HEK293 (cell line): ENCODE measurements around the gene MYH11.
A peak's percentile ranks its signal among the peaks of the same experiment; 100 is the strongest.

Experiments used
- IKZF3 ChIP-seq: fragments of 450-650 bp; IDR thresholded peaks from 2 replicates; pipeline ENCODE4 v1.5.0; 2018; ENCODE audit warnings: missing biosample characterization, mild to moderate bottlenecking, missing genetic modification characterization, moderate library complexity
- KLF7 ChIP-seq: fragments of 450-650 bp; formaldehyde crosslinking; IDR thresholded peaks from 2 replicates; pipeline ENCODE4 v1.5.1; 2016; ENCODE audit warnings: missing biosample characterization, missing genetic modification characterization, borderline replicate concordance
- SP3 ChIP-seq: fragments of 450-650 bp; formaldehyde crosslinking; IDR thresholded peaks from 2 replicates; pipeline ENCODE4 v1.5.1; 2016; ENCODE audit warnings: missing biosample characterization, missing genetic modification characterization
- TSHZ1 ChIP-seq: fragments of 450-650 bp; formaldehyde crosslinking; IDR thresholded peaks from 2 replicates; pipeline ENCODE4 v1.5.1; 2016; ENCODE audit warnings: missing biosample characterization, missing genetic modification characterization, borderline replicate concordance
- WT1 ChIP-seq: fragments of 450-650 bp; formaldehyde crosslinking; IDR thresholded peaks from 2 replicates; pipeline ENCODE4 v1.5.1; 2016; ENCODE audit warnings: missing biosample characterization, missing genetic modification characterization
- YY2 ChIP-seq: fragments of 450-650 bp; formaldehyde crosslinking; IDR thresholded peaks from 2 replicates; pipeline ENCODE4 v1.5.1; 2016; ENCODE audit warnings: missing biosample characterization, missing genetic modification characterization
- ZBTB10 ChIP-seq: fragments of 450-650 bp; formaldehyde crosslinking; IDR thresholded peaks from 2 replicates; pipeline ENCODE4 v1.5.1; 2016; ENCODE audit warnings: missing biosample characterization, missing genetic modification characterization
- ZBTB6 ChIP-seq: fragments of 450-650 bp; formaldehyde crosslinking; IDR thresholded peaks from 2 replicates; pipeline ENCODE4 v1.5.1; 2017; ENCODE audit warnings: missing biosample characterization, missing genetic modification characterization
- ZFHX2 ChIP-seq: fragments of 450-650 bp; formaldehyde crosslinking; conservative IDR thresholded peaks from 2 replicates; pipeline ENCODE4 v1.5.1; 2016; ENCODE audit warnings: missing biosample characterization, missing genetic modification characterization
- ZNF157 ChIP-seq: fragments of 450-650 bp; formaldehyde crosslinking; IDR thresholded peaks from 2 replicates; pipeline ENCODE4 v1.5.1; 2016; ENCODE audit warnings: missing biosample characterization, missing genetic modification characterization
- ZNF174 ChIP-seq: fragments of 450-650 bp; formaldehyde crosslinking; IDR thresholded peaks from 2 replicates; pipeline ENCODE4 v1.5.0; 2017; ENCODE audit warnings: missing biosample characterization, mild to moderate bottlenecking, missing genetic modification characterization
- ZNF175 ChIP-seq: fragments of 450-650 bp; formaldehyde crosslinking; IDR thresholded peaks from 2 replicates; pipeline ENCODE4 v1.5.1; 2016; ENCODE audit warnings: missing biosample characterization, missing genetic modification characterization
- ZNF416 ChIP-seq: fragments of 450-650 bp; formaldehyde crosslinking; IDR thresholded peaks from 2 replicates; pipeline ENCODE4 v1.5.1; 2016; ENCODE audit warnings: missing biosample characterization, missing genetic modification characterization
- ZNF488 ChIP-seq: fragments of 450-650 bp; formaldehyde crosslinking; IDR thresholded peaks from 2 replicates; pipeline ENCODE4 v1.5.1; 2016; ENCODE audit warnings: missing biosample characterization, missing genetic modification characterization
- ZNF518A ChIP-seq: fragments of 450-650 bp; formaldehyde crosslinking; conservative IDR thresholded peaks from 2 replicates; pipeline ENCODE4 v1.5.1; 2016; ENCODE audit warnings: low read depth, missing biosample characterization, missing genetic modification characterization
- ZNF530 ChIP-seq: fragments of 450-650 bp; formaldehyde crosslinking; IDR thresholded peaks from 2 replicates; pipeline ENCODE4 v1.5.1; 2016; ENCODE audit warnings: low read depth, missing biosample characterization, missing genetic modification characterization
- ZNF624 ChIP-seq: fragments of 450-650 bp; formaldehyde crosslinking; IDR thresholded peaks from 2 replicates; pipeline ENCODE4 v1.5.1; 2017; ENCODE audit warnings: missing biosample characterization, missing genetic modification characterization
- ZNF692 ChIP-seq: fragments of 450-650 bp; formaldehyde crosslinking; IDR thresholded peaks from 2 replicates; pipeline ENCODE4 v1.5.1; 2016; ENCODE audit warnings: missing biosample characterization, missing genetic modification characterization
- ZNF76 ChIP-seq: fragments of 450-650 bp; formaldehyde crosslinking; IDR thresholded peaks from 2 replicates; pipeline ENCODE4; 2016; ENCODE audit warnings: low read depth, missing biosample characterization, missing genetic modification characterization, borderline replicate concordance
- ZNF837 ChIP-seq: fragments of 450-650 bp; formaldehyde crosslinking; IDR thresholded peaks from 2 replicates; pipeline ENCODE4 v1.5.1; 2016; ENCODE audit warnings: missing biosample characterization, missing genetic modification characterization
- ZSCAN18 ChIP-seq: fragments of 450-650 bp; formaldehyde crosslinking; IDR thresholded peaks from 2 replicates; pipeline ENCODE4 v1.5.1; 2016; ENCODE audit warnings: missing biosample characterization, missing genetic modification characterization

The MYH11 gene

GRCh38 chr16:15672514-15673167 lies 184.2 kb downstream of the MYH11 start (continued):
- TF ChIP-seq ZNF518A (no peak), ZNF837 (tag by site-specific recombination) (no peak), ZSCAN18 (no peak), TSHZ1 (tag by site-specific recombination) (peak; percentile 69; the same call in 1 of the 2 replicates), ZNF530 (tag by site-specific recombination) (no peak), ZNF157 (tag by site-specific recombination) (no peak), ZNF692 (tag by site-specific recombination) (peak; percentile 93), ZNF488 (tag by site-specific recombination) (no peak), ZBTB10 (tag by site-specific recombination) (no peak), WT1 (tag by site-specific recombination) (peak; percentile 93), ZNF416 (tag by site-specific recombination) (no peak), ZNF76 (tag by site-specific recombination) (no peak), ZNF175 (tag by site-specific recombination) (no peak), ZFHX2 (tag by site-specific recombination) (no peak; the same call in 1 of the 2 replicates), YY2 (tag by site-specific recombination) (no peak), KLF7 (tag by site-specific recombination) (peak; percentile 88), ZNF174 (tag by site-specific recombination) (no peak), SP3 (tag by site-specific recombination) (peak; percentile 66), ZNF624 (tag by site-specific recombination) (no peak), IKZF3 (tag by site-specific recombination) (peak; percentile 79), ZBTB6 (tag by site-specific recombination) (peak; percentile 59; the same call in 1 of the 2 replicates)
